GM12878 (cell line): Measurements from ENCODE around the gene SORBS1. TPM values are rescaled to one million over a fixed set of nuclear protein-coding genes. Genes with fewer than 3 reads are reported as not detected.

Source experiments
- EED ChIP-seq: sonication (generic); IDR thresholded peaks from 2 replicates; pipeline ENCODE4 v1.6.1; 2016; ENCODE audit warnings: antibody characterized with exemption, low read depth
- GATAD2B ChIP-seq: fragments of 450-650 bp; conservative IDR thresholded peaks from 2 replicates; pipeline ENCODE4 v1.6.1; 2017; ENCODE audit warnings: low read depth, mild to moderate bottlenecking, moderate library complexity
- NBN ChIP-seq: fragments of 450-650 bp; IDR thresholded peaks from 2 replicates; pipeline ENCODE4 v1.6.1; 2016
- NR2C1 ChIP-seq: fragments of 450-650 bp; IDR thresholded peaks from 2 replicates; pipeline ENCODE4 v1.6.1; 2017; ENCODE audit warnings: antibody characterized with exemption, mild to moderate bottlenecking, moderate library complexity
- PKNOX1 ChIP-seq: fragments of 450-650 bp; IDR thresholded peaks from 2 replicates; pipeline ENCODE4 v1.6.1; 2016; ENCODE audit warnings: mild to moderate bottlenecking
- RCOR1 ChIP-seq: conservative IDR thresholded peaks from 2 replicates; pipeline ENCODE4 v1.6.1; 2012; ENCODE audit warnings: low read depth, low read length, improper control_type of control experiment
- ZNF384 ChIP-seq: IDR thresholded peaks from 2 replicates; pipeline ENCODE4 v1.6.1; 2012; ENCODE audit warnings: low read depth, mild to moderate bottlenecking, low read length, improper control_type of control experiment, borderline replicate concordance
- ZNF687 ChIP-seq: fragments of 450-650 bp; IDR thresholded peaks from 2 replicates; pipeline ENCODE4 v1.6.1; 2017; ENCODE audit warnings: mild to moderate bottlenecking, moderate library complexity
- polyA plus RNA-seq, 11 experiments: library from polyadenylated mRNA; depleted of rRNA in 4 of 11; unstranded in 6 of 11; stranded (reverse) in 5 of 11; fragments of >200 nt; fragmentation: Nextera tagmentation in 4 of 11; fragmentation: Illumina TruSeq in 1 of 11; extraction: Ambion mirVana in 4 of 11; extraction: Trizol in 1 of 11; gene quantifications; 1 replicate in 1 of 11; 2 replicates in 10 of 11; pipeline versions ENCODE4 v1.2.1 to v1.2.3, GENCODE V29; 2011 to 2016; ENCODE audit warnings: inconsistent platforms in 2 of 11, missing spikeins in 2 of 11, low read depth in 1 of 11
- total RNA-seq, 4 experiments: library from RNA; depleted of rRNA in 3 of 4; stranded (reverse); fragments of >200 nt in 3 of 4; fragmentation: Illumina TruSeq in 1 of 4; extraction: Trizol in 1 of 4; gene quantifications; 2 replicates each; pipeline versions ENCODE4 v1.2.1 to v1.2.3, GENCODE V29; 2013 to 2021

SORBS1 gene
- total and polyA plus RNA-seq, 10 of the 15 experiments (the other 5 are each of a cell fraction or from before 2014, with no cell fraction given) = 0.13 to 0.75 (median 0.39) TPM

GRCh38 chr10:95291365-95292039, 269.7 kb downstream of the SORBS1 start (continued):
- TF ChIP-seq ZNF687 (no peak), NR2C1 (no peak), NBN (peak; percentile 37), PKNOX1 (peak; percentile 18; the same call in 1 of the 2 replicates), ZNF384 (no peak), RCOR1 (0 out of 2 replicates have a peak, but pooled peaks have one; percentile 28), EED (peak; percentile 24; the same call in 1 of the 2 replicates), GATAD2B (0 out of 2 replicates have a peak, but pooled peaks have one; percentile 13)
